OCI-M2 (cell line): ENCODE data around the gene JPT1.
"Not testable (repeated sequence)": the region's sequence is repeated elsewhere in the genome, so short reads cannot be mapped to it uniquely, and the experiment has no call there.

Experiments used
- DNase-seq: peaks from one replicate; lab custom pipeline; 2025; ENCODE audit not compliant: unreplicated experiment; lab: John Stamatoyannopoulos, UW

JPT1 gene, protein sequence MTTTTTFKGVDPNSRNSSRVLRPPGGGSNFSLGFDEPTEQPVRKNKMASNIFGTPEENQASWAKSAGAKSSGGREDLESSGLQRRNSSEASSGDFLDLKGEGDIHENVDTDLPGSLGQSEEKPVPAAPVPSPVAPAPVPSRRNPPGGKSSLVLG

DNA sequence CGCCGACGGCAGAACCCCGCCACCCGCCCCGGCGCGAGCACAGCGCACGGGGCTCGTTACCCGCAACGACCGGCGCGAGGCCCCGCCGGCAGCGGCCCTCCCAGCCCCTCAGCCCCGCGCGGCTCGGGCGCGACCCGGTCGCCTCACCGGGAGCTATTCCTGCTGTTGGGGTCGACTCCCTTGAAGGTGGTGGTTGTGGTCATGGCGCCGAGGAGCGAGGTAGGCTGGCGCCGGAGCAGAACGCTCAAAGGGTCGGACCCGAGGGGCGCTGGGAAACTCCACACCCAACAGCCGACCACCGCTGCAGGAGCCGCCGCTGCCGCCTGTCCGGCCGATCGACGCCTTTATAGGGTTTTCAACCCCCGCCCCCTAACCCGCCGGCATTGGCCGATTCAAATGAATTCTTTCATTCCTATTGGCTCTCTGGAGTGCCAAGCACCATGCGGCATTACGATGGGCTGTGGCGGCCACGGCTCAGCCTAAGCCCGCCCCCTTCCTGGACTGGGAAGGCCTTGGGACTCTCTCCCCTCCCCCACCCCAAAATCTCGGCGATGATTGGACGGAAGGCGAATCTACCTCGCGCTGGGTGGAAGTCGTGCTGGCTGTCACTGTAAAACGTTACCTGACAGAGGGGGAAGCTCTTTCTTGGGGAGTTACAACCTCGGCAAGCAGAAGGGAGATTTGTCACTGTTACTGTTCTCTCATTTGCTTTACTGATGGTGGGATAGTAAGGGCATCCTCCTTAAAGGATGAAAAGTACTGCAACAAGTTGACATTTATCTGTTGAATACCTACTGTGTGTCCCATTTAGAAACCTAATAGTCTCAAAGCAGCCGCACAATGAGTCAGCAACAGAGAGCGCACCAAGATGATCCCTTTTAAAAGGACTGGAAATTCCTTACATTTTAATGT is at the start of gene JPT1:
Gene JPT1, minus strand, starts transcription at position 318 of the 912 bp plus-strand sequence. Its CDS starts 115 bp downstream, at position 203.
- peak; percentile 87 for DNase-seq

- DNase-seq: no peak
Measured at GRCh38 chr17:75199886-75200618, 45.7 kb upstream of the JPT1 start.

DNA sequence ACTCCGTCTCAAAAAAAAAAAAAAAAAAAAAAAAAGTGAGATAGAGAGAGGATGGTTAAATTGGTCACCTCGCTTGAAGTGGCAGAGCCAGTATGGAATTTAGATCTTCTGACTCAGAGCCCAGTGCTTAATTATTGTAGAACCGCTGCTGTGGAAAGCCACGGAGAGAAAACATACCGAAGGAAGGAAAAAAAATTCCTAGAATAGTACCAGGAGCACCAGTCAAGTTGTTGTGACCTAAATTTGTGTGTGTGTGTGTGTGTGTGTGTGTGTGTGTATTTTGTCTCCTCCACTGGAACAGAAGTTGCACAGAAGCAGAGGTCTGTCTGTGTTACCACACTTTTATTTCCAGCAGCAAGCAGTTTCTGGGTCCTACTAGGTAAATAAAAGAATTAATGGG is 40.6 kb upstream of the JPT1 start:
- DNase-seq: no peak

DNA sequence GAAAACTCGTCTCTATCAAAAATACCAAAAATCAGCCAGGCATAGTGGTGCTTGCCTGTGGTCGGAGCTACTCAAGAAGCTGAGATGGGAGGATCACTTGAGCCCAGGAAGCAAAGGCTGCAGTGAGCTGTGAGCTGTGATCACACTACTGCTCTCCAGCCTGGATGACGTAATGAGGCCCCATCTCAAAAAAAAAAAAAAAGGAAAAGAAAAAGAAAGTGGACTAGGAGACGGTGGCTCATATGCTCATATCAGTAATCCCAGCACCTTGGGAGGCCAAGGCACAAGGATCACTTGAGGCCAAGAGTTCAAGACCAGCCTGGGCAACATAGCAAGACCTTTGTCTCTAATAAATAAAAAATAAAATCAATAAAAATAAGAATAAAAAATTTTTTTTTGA is 37.3 kb upstream of the JPT1 start:
- DNase-seq: no peak

DNA sequence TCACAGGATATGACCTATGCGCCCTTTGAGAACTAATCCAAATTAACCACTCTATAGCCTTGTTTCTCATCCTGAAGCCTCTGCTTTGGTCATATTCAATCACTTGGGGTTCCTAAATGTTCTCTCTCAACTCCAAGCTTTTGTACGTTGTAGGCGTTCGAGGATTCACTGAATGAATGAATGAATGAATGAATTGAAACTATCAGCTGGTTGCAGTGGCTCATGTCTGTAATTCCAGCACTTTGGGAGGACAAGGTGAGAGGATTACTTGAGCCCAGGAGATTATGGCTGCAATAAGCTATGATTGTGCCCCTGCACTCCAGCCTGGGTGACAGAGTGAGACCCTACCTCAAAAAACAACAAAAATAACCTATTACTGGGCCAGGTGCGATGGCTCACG is 34.3 kb upstream of the JPT1 start:
- no peak for DNase-seq

GRCh38 chr17:75183999-75184884 is 29.9 kb upstream of the JPT1 start:
- DNase-seq: no peak

DNA sequence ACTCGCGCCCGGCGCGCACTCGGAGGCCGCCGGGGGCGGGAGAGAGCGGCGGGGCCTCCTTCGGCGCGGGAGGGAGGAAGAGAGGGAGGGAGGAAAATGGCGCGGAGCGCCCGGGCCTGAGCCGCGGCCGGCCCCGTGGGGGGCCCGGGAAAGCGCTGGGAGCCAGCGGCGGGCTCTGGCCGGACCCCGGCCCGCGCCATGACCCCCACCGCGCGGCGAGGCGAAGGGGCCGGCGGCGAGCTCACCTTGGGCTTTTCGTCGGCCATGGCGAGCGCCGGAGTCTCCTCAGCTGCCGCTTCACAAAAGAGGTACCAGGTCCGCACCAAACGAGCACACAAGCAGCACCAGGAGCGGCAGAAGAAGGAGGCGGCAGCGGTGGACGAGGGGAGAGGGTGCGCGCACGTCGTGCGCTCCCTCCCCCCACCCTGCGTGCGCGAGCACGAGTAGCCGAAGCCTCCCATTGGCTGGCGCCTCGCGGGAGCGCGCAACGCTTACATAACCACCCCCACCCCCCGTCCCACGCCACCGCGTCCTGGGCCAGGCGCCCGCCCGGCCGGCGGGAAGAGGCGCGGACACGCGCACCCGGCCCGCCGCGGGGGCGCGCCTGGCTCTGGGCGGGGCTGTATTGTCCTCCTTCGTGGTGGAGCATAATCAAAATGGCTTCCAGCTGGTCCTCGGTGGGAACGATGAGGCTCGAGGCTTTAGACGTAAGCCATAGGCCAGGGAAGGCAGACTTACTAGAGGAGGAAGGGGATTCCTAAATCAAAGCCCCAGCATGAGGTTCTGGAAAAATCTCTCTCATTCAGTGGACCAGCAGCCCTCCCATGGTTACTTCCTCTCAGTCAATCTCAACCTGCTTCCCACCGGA is 28.5 kb upstream of the JPT1 start, which contains the start of gene SUMO2:
Gene SUMO2, minus strand, starts transcription at position 391 of the 868 bp plus-strand sequence. Its CDS starts 125 bp downstream, at position 266.
- peak; percentile 73 for DNase-seq

- no peak for DNase-seq
Measured at GRCh38 chr17:75182319-75182568, 27.9 kb upstream of the JPT1 start.

DNA sequence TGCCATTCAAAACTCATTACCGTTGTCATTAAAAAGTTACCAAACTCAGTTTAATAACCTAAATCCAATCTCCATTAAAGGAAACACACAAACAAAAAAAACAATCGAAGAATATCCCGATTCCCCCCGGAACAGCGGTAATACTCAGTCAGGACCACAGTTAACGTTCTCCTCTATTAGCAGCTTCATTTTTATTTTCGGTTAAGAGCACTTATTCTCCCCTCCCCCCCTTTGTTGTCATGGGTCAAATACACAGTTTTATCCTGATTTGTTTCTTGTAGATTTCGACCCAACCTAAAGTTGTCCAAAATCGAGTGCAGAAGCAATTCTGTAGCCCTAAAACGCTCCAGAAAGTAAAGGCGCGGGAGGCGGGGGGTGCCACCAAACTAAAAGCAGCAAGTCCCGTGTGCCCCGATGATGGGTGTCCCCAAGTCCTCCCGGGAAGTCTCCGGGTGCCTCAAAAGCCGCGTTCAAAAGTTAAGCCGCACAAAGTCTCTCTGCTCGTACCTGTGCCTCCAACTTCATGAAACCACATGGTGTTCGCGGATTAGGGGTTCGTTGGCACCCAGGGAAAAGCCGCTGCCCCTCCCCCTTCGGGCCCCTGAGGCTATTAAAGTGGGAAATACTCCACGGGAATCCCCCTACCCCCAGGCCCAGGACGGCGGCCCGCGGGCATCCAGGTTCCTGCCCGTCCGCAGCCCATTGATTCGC is 27.5 kb upstream of the JPT1 start:
- no peak for DNase-seq

DNA sequence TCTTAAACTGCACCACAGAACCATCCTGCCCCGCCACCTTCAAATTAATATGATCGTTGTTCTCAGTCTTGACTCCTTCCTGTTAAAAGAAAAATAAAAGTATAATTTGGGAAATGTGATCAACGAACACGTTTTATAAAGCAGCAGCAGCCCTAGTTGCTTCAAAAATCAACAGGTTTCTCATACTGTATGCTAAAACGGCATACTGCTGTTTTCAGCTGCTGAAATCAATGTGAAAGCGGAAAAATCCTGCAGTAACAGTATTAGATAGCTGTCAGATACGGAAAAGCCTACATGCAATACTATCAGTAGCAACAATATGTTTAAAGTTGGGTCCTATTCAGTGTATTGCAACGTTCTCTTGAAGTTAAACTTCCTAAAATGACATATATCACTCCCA is 26.8 kb upstream of the JPT1 start:
- DNase-seq: no peak

- no peak for DNase-seq
Measured at GRCh38 chr17:75178453-75178852, 24.1 kb upstream of the JPT1 start.

DNA sequence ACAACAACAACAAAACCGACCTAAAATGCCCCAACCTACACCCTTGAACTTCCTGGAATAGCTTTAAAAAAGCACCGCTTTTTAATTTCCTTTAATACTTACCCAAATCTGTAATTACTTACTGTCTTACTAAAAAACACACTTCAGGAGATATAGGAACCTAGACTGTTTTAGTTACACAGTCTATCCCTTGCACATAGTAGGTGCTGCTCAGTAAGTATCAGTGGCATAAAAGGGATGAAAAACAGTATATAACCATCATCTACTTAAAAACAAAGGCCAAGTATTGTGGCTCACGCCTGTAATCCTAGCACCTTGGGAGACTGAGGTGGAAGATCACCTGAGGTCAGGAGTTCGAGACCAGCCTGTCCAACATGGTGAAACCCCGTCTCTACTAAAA is 22.3 kb upstream of the JPT1 start:
- DNase-seq: no peak

DNA sequence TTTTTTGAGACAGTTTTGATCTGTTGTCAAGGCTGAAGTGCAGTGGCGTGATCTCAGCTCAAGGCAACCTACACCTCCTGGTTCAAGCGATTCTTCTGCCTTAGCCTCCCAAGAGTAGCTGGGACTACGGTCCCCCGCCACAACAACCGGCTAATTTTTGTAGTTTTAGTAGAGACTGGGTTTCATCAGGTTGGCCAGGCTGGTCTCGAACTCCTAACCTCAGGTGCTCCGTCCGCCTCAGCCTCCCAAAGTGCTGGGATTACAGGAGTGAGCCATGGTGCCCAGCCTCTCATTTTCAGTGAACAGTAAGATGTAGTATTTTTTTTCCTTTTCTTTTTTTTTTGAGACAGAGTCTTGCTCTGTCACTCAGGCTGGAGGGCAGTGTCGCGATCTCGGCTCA is 20.7 kb upstream of the JPT1 start:
- no peak for DNase-seq

GRCh38 chr17:75173526-75173925 is 19.2 kb upstream of the JPT1 start:
- no peak for DNase-seq

- no peak for DNase-seq
Measured at GRCh38 chr17:75168998-75169397, 14.7 kb upstream of the JPT1 start.

GRCh38 chr17:75164606-75165005 is 10.3 kb upstream of the JPT1 start:
- not testable (repeated sequence) for DNase-seq

DNA sequence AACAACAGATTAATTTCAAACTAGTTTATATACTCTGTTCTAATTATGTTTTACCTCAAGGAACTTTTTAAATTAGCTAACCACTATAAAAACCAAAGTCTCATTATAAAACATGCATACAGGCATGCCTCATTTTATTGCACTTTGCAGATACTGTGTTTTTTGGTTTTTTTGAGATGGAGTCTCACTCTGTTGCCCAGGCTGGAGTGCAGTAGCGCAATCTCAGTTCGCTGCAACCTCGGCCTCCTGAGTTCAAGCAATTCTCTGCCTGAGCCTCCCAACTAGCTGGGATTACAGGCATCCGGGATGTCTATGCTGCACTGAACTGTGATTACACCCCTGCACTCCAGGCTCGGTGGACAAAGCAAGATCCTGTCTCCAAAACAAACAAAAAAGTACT is 8.8 kb upstream of the JPT1 start:
- DNase-seq: no peak

GRCh38 chr17:75160211-75160610 is 5.9 kb upstream of the JPT1 start:
- DNase-seq: no peak

DNA sequence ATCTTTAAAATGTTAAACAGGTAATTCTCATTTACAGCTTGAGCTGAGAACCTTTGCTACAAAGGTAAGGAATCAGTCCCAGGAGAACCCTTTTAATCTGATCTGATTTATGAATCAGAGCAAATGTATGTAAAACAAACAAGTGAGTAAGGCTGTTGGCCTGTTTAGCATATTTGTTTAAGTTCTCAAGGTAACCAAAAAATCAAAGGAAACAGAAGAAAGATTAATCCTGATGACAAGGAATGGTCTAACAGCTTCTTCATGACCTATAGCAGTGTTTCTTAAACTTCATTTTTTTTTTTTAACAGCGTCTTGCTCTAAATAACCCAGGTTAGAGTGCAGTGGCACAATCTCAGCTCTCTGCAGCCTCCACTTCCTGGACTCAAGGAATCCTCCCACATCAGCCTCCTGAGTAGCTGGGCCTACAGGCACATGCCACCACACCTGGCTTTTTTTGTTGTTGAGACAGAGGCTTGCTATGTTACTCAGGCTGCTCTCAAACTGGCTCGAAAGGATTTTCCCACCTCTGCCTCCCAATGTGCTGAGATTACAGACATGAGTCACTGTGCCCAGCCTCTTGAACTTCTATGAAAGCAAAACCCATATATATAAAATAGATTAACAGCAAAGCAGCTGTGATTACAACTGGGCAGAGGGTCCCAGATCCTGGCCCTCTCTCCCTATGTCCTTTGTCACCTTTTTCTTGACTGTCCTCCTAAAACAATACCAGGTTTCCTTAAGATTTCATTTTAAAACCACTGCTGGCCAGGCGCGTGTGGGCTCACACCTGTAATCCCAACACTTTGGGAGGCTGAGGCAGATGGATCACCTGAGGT is 5.1 kb upstream of the JPT1 start:
- DNase-seq: no peak
